Measurements from ENCODE around the gene CNOT6L.

The CNOT6L gene

DNA sequence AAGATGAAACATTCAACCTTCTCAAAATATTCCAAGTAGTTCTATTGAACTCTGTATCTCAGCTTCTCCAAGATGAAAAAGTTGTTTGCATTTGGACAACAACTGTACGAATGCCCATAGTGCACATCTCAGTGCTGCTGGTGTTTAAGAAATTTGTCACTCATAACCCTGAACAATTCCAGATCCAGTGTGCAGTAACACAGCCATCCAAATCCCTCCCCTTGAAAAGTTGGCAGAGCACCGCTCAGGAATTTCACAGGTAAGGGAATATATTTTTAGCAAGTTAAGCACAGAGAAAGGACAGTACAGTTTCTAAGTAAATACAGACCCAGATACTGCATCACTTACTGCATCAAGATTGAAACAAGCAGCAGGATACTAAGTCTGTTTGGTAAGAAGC lies 104.7 kb downstream of the CNOT6L start:
- 0 out of 2 replicates have a peak, but pooled peaks cover 4% of the 10 kb centered on the region for H3K4me1 ChIP-seq (ENCODE audit: control insufficient read depth, low read length)
- TF ChIP-seq, protein P1, sequence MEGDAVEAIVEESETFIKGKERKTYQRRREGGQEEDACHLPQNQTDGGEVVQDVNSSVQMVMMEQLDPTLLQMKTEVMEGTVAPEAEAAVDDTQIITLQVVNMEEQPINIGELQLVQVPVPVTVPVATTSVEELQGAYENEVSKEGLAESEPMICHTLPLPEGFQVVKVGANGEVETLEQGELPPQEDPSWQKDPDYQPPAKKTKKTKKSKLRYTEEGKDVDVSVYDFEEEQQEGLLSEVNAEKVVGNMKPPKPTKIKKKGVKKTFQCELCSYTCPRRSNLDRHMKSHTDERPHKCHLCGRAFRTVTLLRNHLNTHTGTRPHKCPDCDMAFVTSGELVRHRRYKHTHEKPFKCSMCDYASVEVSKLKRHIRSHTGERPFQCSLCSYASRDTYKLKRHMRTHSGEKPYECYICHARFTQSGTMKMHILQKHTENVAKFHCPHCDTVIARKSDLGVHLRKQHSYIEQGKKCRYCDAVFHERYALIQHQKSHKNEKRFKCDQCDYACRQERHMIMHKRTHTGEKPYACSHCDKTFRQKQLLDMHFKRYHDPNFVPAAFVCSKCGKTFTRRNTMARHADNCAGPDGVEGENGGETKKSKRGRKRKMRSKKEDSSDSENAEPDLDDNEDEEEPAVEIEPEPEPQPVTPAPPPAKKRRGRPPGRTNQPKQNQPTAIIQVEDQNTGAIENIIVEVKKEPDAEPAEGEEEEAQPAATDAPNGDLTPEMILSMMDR (IDR thresholded peaks at IDR 0.05; ENCODE audit: low read depth, low read length, poor library complexity, severe bottlenecking), result no peak
- TF ChIP-seq EZH2phosphoT487 (IDR thresholded peaks at IDR 0.05; ENCODE audit: borderline replicate concordance, low read length), result no peak
- no peak overlapping the region for H3K4me2 ChIP-seq (ENCODE audit: low read length)
- H3F3A ChIP-seq (ENCODE audit: control insufficient read depth, insufficient read depth), result no peaks in the 10 kb centered on the region
- H3K9me2 ChIP-seq (replicated peaks; ENCODE audit: control insufficient read depth, low read length), result no peaks in the 10 kb centered on the region
- no peaks in the 10 kb centered on the region for H3K9me3 ChIP-seq (ENCODE audit: control insufficient read depth, insufficient read depth, low read length)
- no peak overlapping the region for H3K27ac ChIP-seq (ENCODE audit: low read depth, low read length)
- H3K27me3 ChIP-seq (ENCODE audit: control insufficient read depth, low read length), result no peaks in the 10 kb centered on the region
- peaks cover 3% of the 10 kb centered on the region; the same call in 1 of the 2 replicates for H3K36me3 ChIP-seq (ENCODE audit: control insufficient read depth, low read length)
- no peak overlapping the region for H3K4me3 ChIP-seq (ENCODE audit: low read length)
- no peaks in the 10 kb centered on the region for H4K20me1 ChIP-seq (ENCODE audit: control insufficient read depth, insufficient read depth, low read depth, low read length)
- no peaks in the 10 kb centered on the region for H3K79me2 ChIP-seq (ENCODE audit: control insufficient read depth, low read length)

DNA sequence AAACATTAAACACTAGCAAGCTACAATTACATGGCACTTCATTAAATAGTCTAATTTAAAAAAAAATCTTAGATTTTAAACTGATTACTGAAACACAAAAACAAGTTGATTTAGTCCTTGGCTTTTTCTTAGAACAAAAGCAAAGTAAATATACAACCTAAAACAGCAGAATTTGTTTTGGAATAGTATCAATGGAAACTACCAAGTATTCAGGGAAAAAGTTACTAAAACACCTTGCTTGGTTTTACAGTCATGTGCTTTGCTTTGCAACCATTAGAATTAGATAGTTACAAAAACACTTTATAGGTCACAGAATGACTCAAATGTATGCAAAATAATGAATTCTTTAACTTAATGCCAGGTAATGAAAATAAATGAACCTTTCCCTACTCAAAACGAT lies 105.3 kb downstream of the CNOT6L start:
- no peaks in the 10 kb centered on the region for H3K27me3 ChIP-seq (ENCODE audit: control insufficient read depth, low read length)
- TF ChIP-seq EZH2phosphoT487 (IDR thresholded peaks at IDR 0.05; ENCODE audit: borderline replicate concordance, low read length), result no peak
- TF ChIP-seq, protein P1 (IDR thresholded peaks at IDR 0.05; ENCODE audit: low read depth, low read length, poor library complexity, severe bottlenecking), result no peak

DNA sequence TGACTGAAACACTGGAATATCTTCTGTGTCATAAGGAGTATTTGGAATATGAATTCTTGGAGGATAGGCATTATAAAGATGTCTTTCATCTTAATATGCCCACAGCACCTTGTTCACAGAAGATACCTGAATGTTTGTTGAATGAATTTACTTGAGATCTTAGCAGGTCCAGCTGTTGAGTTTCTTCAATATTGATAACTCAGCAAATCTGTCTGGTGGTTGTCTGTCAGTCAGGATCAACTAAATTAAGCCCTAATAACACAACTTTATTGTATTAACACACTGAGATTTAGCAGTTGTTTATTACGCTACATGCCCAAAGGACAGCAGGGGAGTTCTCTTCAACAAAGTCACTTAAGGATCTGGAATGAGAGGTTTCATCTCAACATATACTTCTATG lies 106.5 kb downstream of the CNOT6L start:
- TF ChIP-seq, protein P1 (IDR thresholded peaks at IDR 0.05; ENCODE audit: low read depth, low read length, poor library complexity, severe bottlenecking), result no peak
- TF ChIP-seq EZH2phosphoT487 (IDR thresholded peaks at IDR 0.05; ENCODE audit: borderline replicate concordance, low read length), result no peak
- Histone ChIP-seq H3F3A (ENCODE audit: control insufficient read depth, insufficient read depth) (no peaks in the 10 kb centered on the region), H4K20me1 (ENCODE audit: control insufficient read depth, insufficient read depth, low read depth, low read length) (no peaks in the 10 kb centered on the region), H3K79me2 (ENCODE audit: control insufficient read depth, low read length) (no peaks in the 10 kb centered on the region), H3K27ac (ENCODE audit: low read depth, low read length) (no peak overlapping the region), H3K4me3 (ENCODE audit: low read length) (no peak overlapping the region), H3K36me3 (ENCODE audit: control insufficient read depth, low read length) (peaks cover 2% of the 10 kb centered on the region; the same call in 1 of the 2 replicates), H3K9me3 (ENCODE audit: control insufficient read depth, insufficient read depth, low read length) (no peaks in the 10 kb centered on the region), H3K4me2 (ENCODE audit: low read length) (no peak overlapping the region), H3K9me2 (replicated peaks; ENCODE audit: control insufficient read depth, low read length) (no peaks in the 10 kb centered on the region), H3K4me1 (ENCODE audit: control insufficient read depth, low read length) (0 out of 2 replicates have a peak, but pooled peaks cover 4% of the 10 kb centered on the region), H3K27me3 (ENCODE audit: control insufficient read depth, low read length) (no peaks in the 10 kb centered on the region)

More for the DNA sequence above, 105.3 kb downstream of the CNOT6L start:
- Histone ChIP-seq H3K79me2 (ENCODE audit: control insufficient read depth, low read length) (no peaks in the 10 kb centered on the region), H3K27ac (ENCODE audit: low read depth, low read length) (no peak overlapping the region), H3K9me3 (ENCODE audit: control insufficient read depth, insufficient read depth, low read length) (no peaks in the 10 kb centered on the region), H3K4me3 (ENCODE audit: low read length) (no peak overlapping the region), H3K4me1 (ENCODE audit: control insufficient read depth, low read length) (0 out of 2 replicates have a peak, but pooled peaks cover 4% of the 10 kb centered on the region), H3K36me3 (ENCODE audit: control insufficient read depth, low read length) (peaks cover 3% of the 10 kb centered on the region; the same call in 1 of the 2 replicates), H3K9me2 (replicated peaks; ENCODE audit: control insufficient read depth, low read length) (no peaks in the 10 kb centered on the region), H3K4me2 (ENCODE audit: low read length) (no peak overlapping the region), H4K20me1 (ENCODE audit: control insufficient read depth, insufficient read depth, low read depth, low read length) (no peaks in the 10 kb centered on the region), H3F3A (ENCODE audit: control insufficient read depth, insufficient read depth) (no peaks in the 10 kb centered on the region)

Measured in DOHH2 (cell line).